Fibroblast of the aortic adventitia (primary cell): Measurements from ENCODE around the gene CBY2. TPM values are rescaled to one million over a fixed set of nuclear protein-coding genes. Genes with fewer than 3 reads are reported as not detected.
"Not testable (repeated sequence)": the region's sequence is repeated elsewhere in the genome, so short reads cannot be mapped to it uniquely, and the experiment has no call there.

Experiments used
- DNase-seq: peaks from one replicate; pipeline ENCODE4 v3.0.0-alpha.2; 2010; ENCODE audit warnings: low read depth
- H3K4me3 ChIP-seq: 2 replicates; pipeline ENCODE4 v1.5.1; 2011; ENCODE audit warnings: low read depth, mild to moderate bottlenecking, control low read depth, low read length, moderate library complexity
- total RNA-seq: library from RNA; depleted of rRNA; stranded (reverse); fragments of >200 nt; gene quantifications from 2 replicates; pipeline ENCODE4 v1.2.3, GENCODE V29; 2012; ENCODE audit warnings: low replicate concordance
- TF ChIP-seq, protein P1 (sequence below): IDR thresholded peaks from 2 replicates; pipeline ENCODE4 v1.5.1; 2011; ENCODE audit warnings: mild to moderate bottlenecking, low read length, control low read depth, inconsistent platforms; ENCODE audit not compliant: insufficient read depth

Gene CBY2
- total RNA-seq, 1 donor = not detected

DNA sequence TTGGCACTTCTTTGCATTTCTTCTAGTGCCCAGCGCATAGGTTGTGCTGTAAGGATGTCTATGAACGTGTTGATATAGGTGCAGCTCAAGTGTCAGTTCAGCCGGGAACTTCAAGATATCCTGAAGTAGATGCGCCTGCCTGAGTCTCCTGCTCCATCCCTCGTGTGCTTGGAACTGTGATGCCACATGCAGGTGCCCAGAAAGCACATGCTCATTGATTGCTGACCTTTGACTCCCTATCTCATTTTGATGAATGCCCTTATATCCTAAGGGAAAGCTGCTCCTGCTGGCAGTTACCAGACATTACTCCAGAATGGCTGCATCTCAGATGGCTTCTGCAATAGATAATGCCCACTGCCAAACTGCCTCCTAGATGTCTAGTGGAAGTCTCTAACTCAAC is 40.9 kb downstream of the CBY2 start:
- H3K4me3 ChIP-seq = no peak overlapping the region
- TF ChIP-seq, protein P1, sequence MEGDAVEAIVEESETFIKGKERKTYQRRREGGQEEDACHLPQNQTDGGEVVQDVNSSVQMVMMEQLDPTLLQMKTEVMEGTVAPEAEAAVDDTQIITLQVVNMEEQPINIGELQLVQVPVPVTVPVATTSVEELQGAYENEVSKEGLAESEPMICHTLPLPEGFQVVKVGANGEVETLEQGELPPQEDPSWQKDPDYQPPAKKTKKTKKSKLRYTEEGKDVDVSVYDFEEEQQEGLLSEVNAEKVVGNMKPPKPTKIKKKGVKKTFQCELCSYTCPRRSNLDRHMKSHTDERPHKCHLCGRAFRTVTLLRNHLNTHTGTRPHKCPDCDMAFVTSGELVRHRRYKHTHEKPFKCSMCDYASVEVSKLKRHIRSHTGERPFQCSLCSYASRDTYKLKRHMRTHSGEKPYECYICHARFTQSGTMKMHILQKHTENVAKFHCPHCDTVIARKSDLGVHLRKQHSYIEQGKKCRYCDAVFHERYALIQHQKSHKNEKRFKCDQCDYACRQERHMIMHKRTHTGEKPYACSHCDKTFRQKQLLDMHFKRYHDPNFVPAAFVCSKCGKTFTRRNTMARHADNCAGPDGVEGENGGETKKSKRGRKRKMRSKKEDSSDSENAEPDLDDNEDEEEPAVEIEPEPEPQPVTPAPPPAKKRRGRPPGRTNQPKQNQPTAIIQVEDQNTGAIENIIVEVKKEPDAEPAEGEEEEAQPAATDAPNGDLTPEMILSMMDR = no peak
- DNase-seq = no peak

DNA sequence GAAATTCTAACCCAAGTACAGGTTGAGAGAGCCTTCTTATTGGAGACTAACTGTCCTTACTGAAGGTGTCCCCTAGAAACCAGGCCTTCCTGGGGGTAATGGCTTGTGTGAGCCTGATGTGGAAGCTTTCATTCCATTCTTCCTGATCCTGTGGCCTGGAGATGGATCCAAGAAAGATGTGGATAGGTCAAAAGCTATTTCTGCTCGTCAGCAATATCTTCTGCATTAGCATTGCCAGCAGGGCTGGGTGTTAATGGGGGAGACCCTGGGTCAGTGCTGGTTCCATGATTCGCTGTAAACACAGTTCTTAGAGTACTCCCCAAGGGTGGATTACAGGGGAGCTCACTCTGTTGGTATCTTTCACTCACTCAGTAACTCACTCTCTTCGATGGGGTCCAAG is 42.9 kb downstream of the CBY2 start:
- H3K4me3 ChIP-seq = no peak overlapping the region
- DNase-seq = no peak
- TF ChIP-seq, protein P1 = no peak

DNA sequence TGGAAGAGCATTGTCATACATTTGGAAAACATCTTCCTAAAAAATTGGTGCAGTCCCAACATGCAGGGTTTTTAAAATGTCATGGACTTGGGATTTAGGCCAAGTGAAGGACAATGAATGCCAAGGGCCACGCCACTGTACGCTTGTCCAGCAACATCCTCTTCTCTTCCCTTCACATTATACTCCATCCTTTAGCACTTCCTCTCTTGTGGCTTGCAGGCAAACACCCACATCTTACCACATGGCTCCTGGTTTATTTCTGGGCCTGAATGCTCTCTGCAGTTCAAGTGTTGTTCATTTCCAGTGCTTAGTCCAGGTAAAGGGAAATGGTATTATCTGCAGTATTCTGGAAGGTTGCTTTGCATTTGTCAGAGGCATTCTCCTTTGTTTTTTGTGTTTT is 45.0 kb downstream of the CBY2 start:
- H3K4me3 ChIP-seq = no peak overlapping the region
- no peak for DNase-seq
- TF ChIP-seq, protein P1 = no peak

DNA sequence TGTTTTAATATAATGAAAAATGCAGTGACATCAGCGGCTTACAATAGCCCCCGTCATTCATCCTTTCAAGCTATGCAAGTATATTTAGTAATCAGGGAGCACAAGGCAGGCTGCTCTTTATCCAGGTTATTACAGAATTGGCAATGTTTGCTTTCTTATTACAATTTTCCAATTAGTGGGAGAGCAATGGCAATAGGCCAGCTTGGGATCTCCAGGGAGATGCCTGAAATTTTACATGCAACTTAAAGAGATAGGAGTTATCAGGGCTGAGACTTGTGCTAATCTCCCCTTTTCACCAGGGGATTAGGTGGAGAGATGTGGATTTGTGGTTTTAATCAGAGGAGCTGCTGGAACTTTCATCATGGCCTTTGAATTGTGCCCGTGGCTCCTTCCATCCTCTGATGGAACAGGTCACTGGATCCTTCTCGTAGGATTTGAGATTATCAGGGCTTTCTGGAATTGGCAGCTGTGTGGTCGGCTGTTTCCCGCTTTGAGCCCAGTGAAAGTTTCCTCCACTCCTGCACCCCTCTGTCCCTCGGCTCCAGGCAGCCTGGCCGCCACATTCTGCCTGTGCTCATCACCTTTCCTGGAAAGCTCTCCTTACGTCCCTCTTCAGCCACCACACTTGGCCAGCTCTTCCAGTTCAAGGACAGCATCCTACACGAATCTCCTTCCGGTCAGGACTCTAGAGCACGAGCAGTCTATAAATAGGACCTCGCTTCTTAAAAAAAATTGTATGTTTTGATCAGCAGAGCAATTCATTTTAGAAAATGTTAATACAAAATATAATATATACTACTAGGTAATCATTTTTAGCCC is 47.0 kb downstream of the CBY2 start:
- H3K4me3 ChIP-seq = no peak overlapping the region
- DNase-seq = no peak
- TF ChIP-seq, protein P1 = no peak

DNA sequence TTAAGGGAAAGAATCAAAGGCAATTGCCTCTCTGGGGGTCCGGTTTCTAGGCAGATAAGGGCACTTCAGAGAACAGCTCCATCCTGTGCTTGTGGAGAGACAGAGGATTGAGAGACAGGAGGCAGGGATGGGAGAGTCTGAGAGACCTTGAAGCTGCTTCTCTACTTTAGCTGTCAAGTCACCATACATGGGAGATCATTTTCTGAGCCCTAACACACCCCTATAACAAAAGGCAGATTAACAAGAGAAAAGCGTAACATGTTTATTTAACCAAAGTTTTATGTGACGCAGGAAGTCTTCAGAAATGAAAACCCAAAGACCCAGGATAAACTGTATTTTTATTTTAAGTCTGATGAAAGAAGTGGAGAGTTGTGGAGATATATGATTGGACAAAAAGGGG is 48.4 kb downstream of the CBY2 start:
- no peak for DNase-seq
- TF ChIP-seq, protein P1 = no peak
- H3K4me3 ChIP-seq = no peak overlapping the region

- DNase-seq = no peak
- H3K4me3 ChIP-seq = no peak overlapping the region
- TF ChIP-seq, protein P1 = no peak
These were observed 49.8 kb downstream of the CBY2 start for GRCh38 chr13:45751885-45752284.

GRCh38 chr13:45752510-45752909 is 50.4 kb downstream of the CBY2 start:
- DNase-seq = no peak
- TF ChIP-seq, protein P1 = no peak
- H3K4me3 ChIP-seq = no peak overlapping the region

DNA sequence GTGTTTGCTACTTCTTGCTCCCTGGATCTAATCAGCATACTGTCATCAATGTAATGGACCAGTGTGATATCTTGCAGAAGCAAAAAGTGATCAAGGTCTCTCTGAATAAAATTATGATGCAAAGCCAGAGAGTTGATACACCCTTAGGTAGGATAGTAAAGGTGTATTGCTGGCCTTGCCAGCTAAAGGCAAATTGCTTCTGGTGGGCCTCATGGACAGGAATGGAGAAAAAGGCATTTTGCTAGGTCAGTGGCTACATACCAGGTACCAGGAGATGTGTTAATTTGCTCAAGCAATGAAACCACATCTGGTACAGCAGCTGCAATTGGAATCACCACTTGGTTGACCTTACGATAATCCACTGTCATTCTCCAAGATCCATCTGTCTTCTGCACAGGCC is 54.4 kb downstream of the CBY2 start:
- H3K4me3 ChIP-seq, DNase-seq: not testable (repeated sequence)

DNA sequence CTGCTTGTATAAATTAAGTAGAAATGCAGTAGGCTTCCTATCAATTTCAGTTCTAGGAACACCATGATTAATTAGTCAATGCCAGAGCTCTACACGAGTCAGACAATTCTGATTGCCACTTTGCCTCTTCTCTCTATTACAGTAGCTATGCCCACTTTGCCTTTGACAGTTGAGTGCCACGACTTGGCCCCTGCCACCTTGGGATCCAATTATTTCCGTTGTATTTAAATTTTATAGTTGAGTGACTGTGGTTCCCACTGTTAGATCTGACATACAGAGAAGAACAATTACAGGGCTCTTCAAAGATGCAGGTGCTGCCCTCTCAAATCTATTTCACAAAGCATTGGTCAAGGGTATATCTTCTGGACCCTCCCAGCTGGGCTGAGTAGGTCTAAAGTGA is 55.5 kb downstream of the CBY2 start:
- H3K4me3 ChIP-seq, DNase-seq: not testable (repeated sequence)
